Measurements from ENCODE around the gene RAP1A. TPM values are rescaled to one million over a fixed set of nuclear protein-coding genes. Genes with fewer than 3 reads are reported as not detected.
A peak's percentile ranks its signal among the peaks of the same experiment; 100 is the strongest.

RAP1A gene
- total and polyA plus RNA-seq, 2 donors (not counting 3 experiments of a cell fraction or from before 2014, with no cell fraction given), result 17.8 to 56.4 TPM

- Histone ChIP-seq H3K9me3 (replicated peaks; ENCODE audit: control insufficient read depth, insufficient read depth, low read length) (no peaks in the 10 kb centered on the region), H3K79me2 (ENCODE audit: control insufficient read depth, insufficient read depth, low read length) (no peaks in the 10 kb centered on the region), H3K9ac (replicated peaks; ENCODE audit: extremely low read depth, insufficient read depth, low read length) (no peak overlapping the region), H2AFZ (ENCODE audit: low read depth, low read length) (no peak overlapping the region), H4K20me1 (replicated peaks; ENCODE audit: control insufficient read depth, extremely low read depth, insufficient read depth, low read length) (no peaks in the 10 kb centered on the region), H3K4me2 (ENCODE audit: insufficient read depth, low read length) (peak overlapping the region; percentile 50), H3K36me3 (ENCODE audit: control insufficient read depth in 2 of 2, extremely low read depth in 1 of 2, insufficient read depth in 2 of 2, low read length in 2 of 2) (no peaks in the 10 kb centered on the region), H3K9me1 (replicated peaks; ENCODE audit: control insufficient read depth, extremely low read depth, insufficient read depth, low read length) (no peaks in the 10 kb centered on the region), H3K4me1 (ENCODE audit: control insufficient read depth, extremely low read depth, insufficient read depth, low read length) (peaks cover 38% of the 10 kb centered on the region), H3K4me3 (replicated peaks in 1 of 3; ENCODE audit: insufficient read depth in 1 of 3, low read depth in 1 of 3, low read length in 3 of 3) (no peak overlapping the region), H3K27me3 (ENCODE audit: control insufficient read depth in 2 of 2, insufficient read depth in 2 of 2, low read length in 2 of 2) (no peaks in the 10 kb centered on the region), H3K27ac (ENCODE audit: insufficient read depth, low read depth, low read length) (peak overlapping the region; percentile 89)
- ChIA-PET CTCF (interaction anchor here (1.4 to 4.3 kb wide), 4 partner anchors 10 to 20 kb away, joined by 3 to 30 read pairs (median 10); no protein-coding TSS in a partner anchor), POLR2A (no interaction called here)
- FAIRE-seq (no peak), DNase-seq (ENCODE audit: low read depth, low spot score) (no peak)
- no TSS peak for BruUV-seq (replicated peaks)
- intact Hi-C loops (cut with micrococcal nuclease) (loop anchor here (10.0 kb wide), 1 partner anchor 770 kb away; the partner anchor contains the start of gene LRIF1), dilution Hi-C loops (cut with MboI; ENCODE audit: extremely low pct_ligation_motif_present, low sequenced_read_pairs) (no loop called here)
- TF ChIP-seq EZH2 (IDR thresholded peaks at IDR 0.05; ENCODE audit: borderline replicate concordance, low read depth, low read length, severe bottlenecking) (no peak), POLR2AphosphoS5 (IDR thresholded peaks at IDR 0.05; ENCODE audit: insufficient read depth, low read depth, low read length) (no peak), POLR2A (IDR thresholded peaks at IDR 0.05; ENCODE audit: low read depth, low read length) (no peak), GATA2 (IDR thresholded peaks at IDR 0.05; ENCODE audit: insufficient read depth, insufficient read length, low read depth, low read length) (no peak)
These were observed 114.8 kb downstream of the RAP1A start for GRCh38 chr1:111734426-111734825.

DNA sequence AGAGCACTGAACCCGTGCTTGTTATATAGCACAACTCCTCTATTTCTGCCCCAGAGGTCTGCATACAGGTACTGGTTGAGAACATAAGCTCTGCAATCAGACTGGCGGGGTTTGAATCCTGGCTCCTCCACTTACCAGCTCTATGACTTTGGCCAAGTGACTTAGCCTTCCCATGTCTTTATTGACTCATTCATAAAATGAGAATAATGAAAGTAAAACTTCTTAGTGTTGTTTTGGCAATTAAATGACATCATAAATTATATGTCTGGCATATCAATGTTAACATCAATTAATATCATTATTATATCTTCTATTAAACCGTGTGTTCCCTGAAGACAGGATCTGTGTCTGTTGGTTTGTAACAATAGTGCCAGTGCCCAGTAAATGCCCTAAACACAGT lies 115.3 kb downstream of the RAP1A start:
- TF ChIP-seq JUN (IDR thresholded peaks at IDR 0.05; ENCODE audit: borderline replicate concordance, insufficient read depth, insufficient read length, low read depth) (no peak), MYC (IDR thresholded peaks at IDR 0.05; ENCODE audit: low read depth, low read length) (no peak), CTCF (IDR thresholded peaks at IDR 0.05; ENCODE audit: extremely low read depth in 1 of 2, insufficient read depth in 1 of 2, low read depth in 1 of 2, low read length in 2 of 2) (no peak), GATA2 (IDR thresholded peaks at IDR 0.05; ENCODE audit: insufficient read depth, insufficient read length, low read depth, low read length) (no peak), MAX (IDR thresholded peaks at IDR 0.05; ENCODE audit: insufficient read depth, insufficient read length) (no peak)
- H3K9me1 ChIP-seq (replicated peaks; ENCODE audit: control insufficient read depth, extremely low read depth, insufficient read depth, low read length), result no peaks in the 10 kb centered on the region
- no peaks in the 10 kb centered on the region for H3K36me3 ChIP-seq (ENCODE audit: control insufficient read depth in 2 of 2, extremely low read depth in 1 of 2, insufficient read depth in 2 of 2, low read length in 2 of 2)
- DNase-seq (ENCODE audit: low read depth, low spot score), result no peak
- H3K9me3 ChIP-seq (replicated peaks; ENCODE audit: control insufficient read depth, insufficient read depth, low read length), result no peaks in the 10 kb centered on the region
- ChIA-PET POLR2A (no interaction called here), CTCF (interaction anchor here (1.4 to 4.3 kb wide), 4 partner anchors 9 to 21 kb away, joined by 3 to 30 read pairs (median 10); no protein-coding TSS in a partner anchor)
- no peak overlapping the region for H2AFZ ChIP-seq (ENCODE audit: low read depth, low read length)
- dilution Hi-C loops (cut with MboI; ENCODE audit: extremely low pct_ligation_motif_present, low sequenced_read_pairs) (no loop called here), intact Hi-C loops (cut with micrococcal nuclease) (loop anchor here (10.0 kb wide), 1 partner anchor 770 kb away; the partner anchor contains the start of gene LRIF1)
- no TSS peak for BruUV-seq (replicated peaks)
- H3K9ac ChIP-seq (replicated peaks; ENCODE audit: extremely low read depth, insufficient read depth, low read length), result no peak overlapping the region
- H3K4me2 ChIP-seq (ENCODE audit: insufficient read depth, low read length), result no peak overlapping the region
- peaks cover 41% of the 10 kb centered on the region for H3K4me1 ChIP-seq (ENCODE audit: control insufficient read depth, extremely low read depth, insufficient read depth, low read length)
- H4K20me1 ChIP-seq (replicated peaks; ENCODE audit: control insufficient read depth, extremely low read depth, insufficient read depth, low read length), result no peaks in the 10 kb centered on the region
- no peaks in the 10 kb centered on the region for H3K27me3 ChIP-seq (ENCODE audit: control insufficient read depth in 2 of 2, insufficient read depth in 2 of 2, low read length in 2 of 2)
- H3K79me2 ChIP-seq (ENCODE audit: control insufficient read depth, insufficient read depth, low read length), result no peaks in the 10 kb centered on the region
- no peak overlapping the region for H3K4me3 ChIP-seq (replicated peaks in 1 of 3; ENCODE audit: insufficient read depth in 1 of 3, low read depth in 1 of 3, low read length in 3 of 3)
- no peak for FAIRE-seq
- H3K27ac ChIP-seq (ENCODE audit: insufficient read depth, low read depth, low read length), result no peak overlapping the region
